OCI-LY7 (cell line): ENCODE results near the gene TRPM2.

Experiments
- EZH2phosphoT487 ChIP-seq: fragments of 200-600 bp; sonication (generic); IDR thresholded peaks from 2 replicates; pipeline ENCODE4 v1.6.1; 2018; ENCODE audit warnings: low read depth, borderline replicate concordance, mild to moderate bottlenecking, mixed run types, antibody characterized with exemption, low read length, moderate library complexity, mixed read lengths
- TF ChIP-seq, protein P1 (sequence below): fragments of 200-600 bp; sonication (generic); conservative IDR thresholded peaks from 2 replicates; pipeline ENCODE4 v1.5.1; 2014; ENCODE audit warnings: mild to moderate bottlenecking, antibody characterized with exemption, low read length, moderate library complexity, mixed read lengths

DNA sequence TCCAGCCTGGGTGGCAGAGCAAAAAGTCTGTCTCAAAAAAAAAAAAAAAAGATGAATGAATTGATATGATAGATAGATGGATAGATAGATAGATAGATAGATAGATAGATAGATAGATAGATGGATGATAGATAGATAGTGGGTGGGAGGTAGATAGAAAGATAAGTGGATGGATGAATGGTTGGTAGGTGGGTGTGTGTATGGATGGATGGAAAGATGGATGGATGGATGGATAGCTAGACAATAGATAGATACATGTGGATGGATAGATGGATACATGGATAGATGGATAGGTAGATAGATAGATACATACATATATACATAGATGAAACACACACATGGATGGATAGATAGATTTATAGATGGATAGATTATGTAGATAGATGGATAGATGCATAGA, 28.5 kb downstream of the TRPM2 start:
- TF ChIP-seq, protein P1, sequence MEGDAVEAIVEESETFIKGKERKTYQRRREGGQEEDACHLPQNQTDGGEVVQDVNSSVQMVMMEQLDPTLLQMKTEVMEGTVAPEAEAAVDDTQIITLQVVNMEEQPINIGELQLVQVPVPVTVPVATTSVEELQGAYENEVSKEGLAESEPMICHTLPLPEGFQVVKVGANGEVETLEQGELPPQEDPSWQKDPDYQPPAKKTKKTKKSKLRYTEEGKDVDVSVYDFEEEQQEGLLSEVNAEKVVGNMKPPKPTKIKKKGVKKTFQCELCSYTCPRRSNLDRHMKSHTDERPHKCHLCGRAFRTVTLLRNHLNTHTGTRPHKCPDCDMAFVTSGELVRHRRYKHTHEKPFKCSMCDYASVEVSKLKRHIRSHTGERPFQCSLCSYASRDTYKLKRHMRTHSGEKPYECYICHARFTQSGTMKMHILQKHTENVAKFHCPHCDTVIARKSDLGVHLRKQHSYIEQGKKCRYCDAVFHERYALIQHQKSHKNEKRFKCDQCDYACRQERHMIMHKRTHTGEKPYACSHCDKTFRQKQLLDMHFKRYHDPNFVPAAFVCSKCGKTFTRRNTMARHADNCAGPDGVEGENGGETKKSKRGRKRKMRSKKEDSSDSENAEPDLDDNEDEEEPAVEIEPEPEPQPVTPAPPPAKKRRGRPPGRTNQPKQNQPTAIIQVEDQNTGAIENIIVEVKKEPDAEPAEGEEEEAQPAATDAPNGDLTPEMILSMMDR = no peak
- no peak for TF ChIP-seq EZH2phosphoT487
